ENCODE data around the gene USP3.

- TF ChIP-seq CTCF (conservative IDR thresholded peaks at IDR 0.05; ENCODE audit: low read length) (no peak), EZH2phosphoT487 (IDR thresholded peaks at IDR 0.05; ENCODE audit: borderline replicate concordance, low read depth, low read length) (no peak)
Measured at GRCh38 chr15:63573533-63573932, 69.1 kb downstream of the USP3 start.
